ENCODE measurements around the gene SLC22A16. TPM values are rescaled to one million over a fixed set of nuclear protein-coding genes. Genes with fewer than 3 reads are reported as not detected.
A peak's percentile ranks its signal among the peaks of the same experiment; 100 is the strongest.

The SLC22A16 gene
- total RNA-seq, 1 donor from 2014 or later, result not detected

DNA sequence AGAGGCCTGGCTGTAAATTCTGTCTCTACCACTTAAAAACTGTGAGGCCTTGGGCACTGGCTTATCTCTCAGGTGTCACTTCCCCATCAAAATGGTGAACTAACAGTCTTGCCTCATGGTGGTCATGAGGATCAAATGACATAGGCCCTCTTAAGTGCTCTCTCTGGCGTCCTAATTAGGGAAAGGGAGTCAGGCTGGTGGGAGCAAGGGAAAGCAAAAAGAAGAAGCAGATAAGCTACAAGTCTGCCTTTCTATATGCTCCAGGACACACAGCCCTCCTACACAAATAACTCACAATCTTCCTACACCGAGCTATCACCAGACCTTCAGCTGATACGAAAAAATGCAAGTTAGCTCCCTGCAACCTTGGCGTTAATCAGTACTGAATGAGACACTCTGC lies 19.5 kb upstream of the SLC22A16 start:
- no peak overlapping the region for H3K4me3 Mint-ChIP-seq (ENCODE audit: unreplicated experiment)
- TF ChIP-seq CTCF (IDR thresholded peaks at IDR 0.05; ENCODE audit: insufficient read depth, low read depth, low read length), result no peak
- no peak for TF ChIP-seq EZH2 (IDR thresholded peaks at IDR 0.05; ENCODE audit: insufficient read depth, low read length)
- Histone ChIP-seq H2AFZ (ENCODE audit: low read depth, low read length) (no peak overlapping the region), H3K27ac (ENCODE audit: low read depth, low read length) (no peak overlapping the region), H3K9me3 (ENCODE audit: insufficient read depth, low read depth, low read length) (no peaks in the 10 kb centered on the region), H3K9ac (ENCODE audit: low read length) (no peak overlapping the region), H3K4me2 (ENCODE audit: low read length) (no peak overlapping the region), H4K20me1 (ENCODE audit: insufficient read depth, low read length) (no peaks in the 10 kb centered on the region), H3K27me3 (ENCODE audit: insufficient read depth, low read length) (peaks cover 30% of the 10 kb centered on the region), H3K79me2 (ENCODE audit: insufficient read depth, low read length) (no peaks in the 10 kb centered on the region), H3K4me1 (ENCODE audit: insufficient read depth, low read length) (peaks cover 5% of the 10 kb centered on the region), H3K36me3 (ENCODE audit: insufficient read depth, low read length) (no peaks in the 10 kb centered on the region), H3K4me3 (ENCODE audit: insufficient read depth, low read depth, low read length) (no peak overlapping the region)
- peaks cover 15% of the 10 kb centered on the region for H3K9me3 Mint-ChIP-seq (ENCODE audit: unreplicated experiment)
- FAIRE-seq (no peak), DNase-seq (ENCODE audit: low read depth) (no peak)
- H3K27me3 Mint-ChIP-seq (ENCODE audit: low read depth, unreplicated experiment), result peaks cover 6% of the 10 kb centered on the region
- H3K36me3 Mint-ChIP-seq (ENCODE audit: low read depth, unreplicated experiment), result no peaks in the 10 kb centered on the region
- peaks cover 12% of the 10 kb centered on the region for H3K4me1 Mint-ChIP-seq (ENCODE audit: low read depth, unreplicated experiment)
- H3K27ac Mint-ChIP-seq (ENCODE audit: unreplicated experiment), result no peak overlapping the region

DNA sequence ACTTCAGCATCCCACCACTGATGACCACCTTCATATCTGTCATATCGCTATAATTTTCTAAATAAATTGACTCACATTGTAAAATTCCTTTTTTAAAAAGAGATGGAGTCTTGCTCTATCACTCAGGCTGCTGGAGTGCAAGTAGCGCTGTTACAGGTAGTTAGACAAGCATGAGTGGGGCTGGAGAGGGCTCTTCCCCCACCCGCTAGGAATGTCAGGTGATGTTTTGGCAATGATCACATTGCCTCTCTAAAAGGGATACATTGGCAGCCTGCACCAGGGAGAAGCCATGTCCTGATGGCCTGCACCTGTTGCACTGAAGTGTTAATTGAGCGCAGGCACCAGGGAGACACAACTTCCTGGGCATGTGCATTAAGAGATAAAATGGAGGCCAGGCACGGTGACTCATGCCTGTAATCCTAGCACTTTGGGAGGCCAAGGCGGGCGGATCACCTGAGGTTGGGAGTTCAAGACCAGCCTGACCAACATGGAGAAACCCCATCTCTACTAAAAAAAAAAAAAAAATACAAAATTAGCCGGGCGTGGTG lies 16.9 kb upstream of the SLC22A16 start:
- H3K4me3 Mint-ChIP-seq (ENCODE audit: unreplicated experiment), result no peak overlapping the region
- Histone ChIP-seq H4K20me1 (ENCODE audit: insufficient read depth, low read length) (no peaks in the 10 kb centered on the region), H3K9me3 (ENCODE audit: insufficient read depth, low read depth, low read length) (no peaks in the 10 kb centered on the region), H3K27ac (ENCODE audit: low read depth, low read length) (no peak overlapping the region), H3K9ac (ENCODE audit: low read length) (no peak overlapping the region), H3K4me3 (ENCODE audit: insufficient read depth, low read depth, low read length) (no peak overlapping the region), H3K36me3 (ENCODE audit: insufficient read depth, low read length) (no peaks in the 10 kb centered on the region), H3K4me2 (ENCODE audit: low read length) (no peak overlapping the region), H3K27me3 (ENCODE audit: insufficient read depth, low read length) (peaks cover 27% of the 10 kb centered on the region), H3K4me1 (ENCODE audit: insufficient read depth, low read length) (peaks cover 5% of the 10 kb centered on the region), H2AFZ (ENCODE audit: low read depth, low read length) (no peak overlapping the region), H3K79me2 (ENCODE audit: insufficient read depth, low read length) (no peaks in the 10 kb centered on the region)
- H3K36me3 Mint-ChIP-seq (ENCODE audit: low read depth, unreplicated experiment), result no peaks in the 10 kb centered on the region
- no peak overlapping the region for H3K27ac Mint-ChIP-seq (ENCODE audit: unreplicated experiment)
- FAIRE-seq (no peak), DNase-seq (ENCODE audit: low read depth) (no peak)
- H3K27me3 Mint-ChIP-seq (ENCODE audit: low read depth, unreplicated experiment), result peaks cover 8% of the 10 kb centered on the region
- H3K9me3 Mint-ChIP-seq (ENCODE audit: unreplicated experiment), result peaks cover 6% of the 10 kb centered on the region
- peaks cover 12% of the 10 kb centered on the region for H3K4me1 Mint-ChIP-seq (ENCODE audit: low read depth, unreplicated experiment)
- no peak for TF ChIP-seq CTCF (IDR thresholded peaks at IDR 0.05; ENCODE audit: insufficient read depth, low read depth, low read length)
- no peak for TF ChIP-seq EZH2 (IDR thresholded peaks at IDR 0.05; ENCODE audit: insufficient read depth, low read length)

GRCh38 chr6:110492584-110492983 lies 16.2 kb upstream of the SLC22A16 start:
- peaks cover 5% of the 10 kb centered on the region for H3K27me3 Mint-ChIP-seq (ENCODE audit: low read depth, unreplicated experiment)
- no peak for FAIRE-seq

More at GRCh38 chr6:110492584-110492983, 16.2 kb upstream of the SLC22A16 start:
- Histone ChIP-seq H3K4me1 (ENCODE audit: insufficient read depth, low read length) (peaks cover 5% of the 10 kb centered on the region), H3K4me3 (ENCODE audit: insufficient read depth, low read depth, low read length) (no peak overlapping the region), H3K79me2 (ENCODE audit: insufficient read depth, low read length) (no peaks in the 10 kb centered on the region), H2AFZ (ENCODE audit: low read depth, low read length) (no peak overlapping the region), H4K20me1 (ENCODE audit: insufficient read depth, low read length) (no peaks in the 10 kb centered on the region), H3K27me3 (ENCODE audit: insufficient read depth, low read length) (peaks cover 23% of the 10 kb centered on the region), H3K9ac (ENCODE audit: low read length) (no peak overlapping the region), H3K4me2 (ENCODE audit: low read length) (no peak overlapping the region), H3K9me3 (ENCODE audit: insufficient read depth, low read depth, low read length) (no peaks in the 10 kb centered on the region), H3K36me3 (ENCODE audit: insufficient read depth, low read length) (no peaks in the 10 kb centered on the region), H3K27ac (ENCODE audit: low read depth, low read length) (no peak overlapping the region)
- Mint-ChIP-seq H3K4me3 (ENCODE audit: unreplicated experiment) (no peak overlapping the region), H3K36me3 (ENCODE audit: low read depth, unreplicated experiment) (no peaks in the 10 kb centered on the region), H3K4me1 (ENCODE audit: low read depth, unreplicated experiment) (peaks cover 12% of the 10 kb centered on the region), H3K27ac (ENCODE audit: unreplicated experiment) (no peak overlapping the region), H3K9me3 (ENCODE audit: unreplicated experiment) (peaks cover 5% of the 10 kb centered on the region)
- DNase-seq (ENCODE audit: low read depth), result peak; percentile 2
- TF ChIP-seq CTCF (IDR thresholded peaks at IDR 0.05; ENCODE audit: insufficient read depth, low read depth, low read length), result no peak
- TF ChIP-seq EZH2 (IDR thresholded peaks at IDR 0.05; ENCODE audit: insufficient read depth, low read length), result no peak
